HFFc6 (cell line): Measurements from ENCODE around the gene AKIRIN2. TPM values are rescaled to one million over a fixed set of nuclear protein-coding genes. Genes with fewer than 3 reads are reported as not detected.

Source experiments
- DNase-seq: peaks from one replicate; pipeline ENCODE4 v3.0.0-alpha.2; 2018
- H3K27ac Mint-ChIP-seq: 2 replicates; pipeline ENCODE4 v1.8.0; 2020; ENCODE audit warnings: mild to moderate bottlenecking, mixed read lengths
- H3K27me3 Mint-ChIP-seq: 2 replicates; pipeline ENCODE4 v1.8.0; 2021; ENCODE audit warnings: mild to moderate bottlenecking, moderate library complexity, mixed read lengths; ENCODE audit not compliant: insufficient read depth
- H3K36me3 Mint-ChIP-seq: 2 replicates; pipeline ENCODE4 v1.8.0; 2021; ENCODE audit warnings: low read depth, mixed read lengths
- H3K4me1 Mint-ChIP-seq: 2 replicates; pipeline ENCODE4 v1.8.0; 2020; ENCODE audit warnings: low read depth, mixed read lengths
- H3K4me3 Mint-ChIP-seq: 2 replicates; pipeline ENCODE4 v1.8.0; 2020; ENCODE audit warnings: mild to moderate bottlenecking, moderate library complexity, mixed read lengths
- H3K9me3 Mint-ChIP-seq: 2 replicates; pipeline ENCODE4 v1.8.0; 2020; ENCODE audit warnings: mild to moderate bottlenecking, mixed read lengths
- CTCF ChIP-seq: fragments of 200-600 bp; sonication (generic); IDR thresholded peaks from 2 replicates; pipeline ENCODE4 v1.5.0; 2021; ENCODE audit warnings: antibody characterized with exemption, mild to moderate bottlenecking
- total RNA-seq, 6 experiments: library from RNA; stranded (reverse); fragmentation: NEBNext Ultra II Directional; extraction: Animal tissue kit (Norgen Biotek cat#: 25700); gene quantifications; 2 replicates in 1 of 6; 3 replicates in 5 of 6; pipeline ENCODE4 v1.2.3, GENCODE V29; 2021

Gene AKIRIN2
- total RNA-seq, 6 experiments from 2014 or later = 47.0 to 63.1 (median 55.8) TPM

GRCh38 chr6:87674290-87674689, 27.7 kb downstream of the AKIRIN2 start:
- Mint-ChIP-seq H3K36me3 (peaks cover 50% of the 10 kb centered on the region), H3K27ac (no peak overlapping the region), H3K9me3 (no peaks in the 10 kb centered on the region), H3K4me3 (no peak overlapping the region), H3K27me3 (no peaks in the 10 kb centered on the region; the same call in 1 of the 2 replicates), H3K4me1 (peaks cover 26% of the 10 kb centered on the region)
- DNase-seq = no peak
- no peak for TF ChIP-seq CTCF

GRCh38 chr6:87673237-87673636, 28.8 kb downstream of the AKIRIN2 start:
- H3K27me3 Mint-ChIP-seq = no peaks in the 10 kb centered on the region; the same call in 1 of the 2 replicates
- no peak overlapping the region for H3K27ac Mint-ChIP-seq
- H3K4me3 Mint-ChIP-seq = no peak overlapping the region
- peaks cover 53% of the 10 kb centered on the region for H3K36me3 Mint-ChIP-seq
- peaks cover 30% of the 10 kb centered on the region for H3K4me1 Mint-ChIP-seq
- H3K9me3 Mint-ChIP-seq = no peaks in the 10 kb centered on the region
- no peak for DNase-seq
- TF ChIP-seq CTCF = no peak

DNA sequence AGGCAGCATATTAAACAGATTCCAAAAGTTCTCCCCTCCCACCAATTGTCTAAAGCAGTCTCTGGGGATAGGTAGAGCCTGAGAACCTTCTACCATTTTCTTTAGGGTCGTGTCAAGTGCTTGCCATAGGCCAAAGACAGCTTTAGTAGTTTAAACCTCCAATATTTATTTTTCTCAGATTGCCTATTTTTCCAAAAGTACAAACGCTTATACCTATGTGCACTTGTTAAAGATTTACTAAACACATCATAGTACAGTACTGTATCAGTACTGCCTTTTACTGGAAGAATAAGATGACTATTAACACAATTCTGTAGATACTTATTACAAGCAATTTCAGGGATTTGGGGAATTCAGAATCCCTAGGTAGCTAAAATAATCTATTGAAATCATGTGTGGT, 29.4 kb downstream of the AKIRIN2 start:
- Mint-ChIP-seq H3K27ac (no peak overlapping the region), H3K9me3 (no peaks in the 10 kb centered on the region), H3K4me1 (peaks cover 30% of the 10 kb centered on the region), H3K4me3 (no peak overlapping the region), H3K27me3 (no peaks in the 10 kb centered on the region; the same call in 1 of the 2 replicates), H3K36me3 (peaks cover 49% of the 10 kb centered on the region)
- no peak for DNase-seq
- TF ChIP-seq CTCF = no peak

- Mint-ChIP-seq H3K4me3 (no peak overlapping the region), H3K36me3 (peaks cover 45% of the 10 kb centered on the region), H3K27me3 (no peaks in the 10 kb centered on the region; the same call in 1 of the 2 replicates), H3K4me1 (peaks cover 30% of the 10 kb centered on the region), H3K27ac (0 out of 2 replicates have a peak overlapping the region, but pooled peaks have one; percentile 3), H3K9me3 (no peaks in the 10 kb centered on the region)
- no peak for DNase-seq
- no peak for TF ChIP-seq CTCF
These were observed 30.4 kb downstream of the AKIRIN2 start for GRCh38 chr6:87671555-87672029.

- Mint-ChIP-seq H3K4me3 (no peak overlapping the region), H3K9me3 (no peaks in the 10 kb centered on the region), H3K4me1 (peaks cover 30% of the 10 kb centered on the region), H3K27ac (peak overlapping the region; percentile 3; the same call in 1 of the 2 replicates), H3K27me3 (no peaks in the 10 kb centered on the region; the same call in 1 of the 2 replicates), H3K36me3 (peaks cover 45% of the 10 kb centered on the region)
- TF ChIP-seq CTCF = no peak
- DNase-seq = no peak
These were observed 31.3 kb downstream of the AKIRIN2 start for GRCh38 chr6:87670707-87671106.
